Kidney (tissue), 14 donors: ENCODE results near the gene STEAP4. TPM values are rescaled to one million over a fixed set of nuclear protein-coding genes. Genes with fewer than 3 reads are reported as not detected.
A peak's percentile ranks its signal among the peaks of the same experiment; 100 is the strongest.

ENCODE experiments used
- DNase-seq, 5 donors: peaks; one replicate each; pipeline ENCODE4 v3.0.0-alpha.2; 2013 to 2020
- FAIRE-seq: peaks from 2 replicates; lab custom pipeline; 2012; peaks lifted over from hg19 to GRCh38; lab: Jason Lieb, UNC
- H3K27ac ChIP-seq, 2 donors: one replicate each; pipeline ENCODE4 v1.7.0; 2013; ENCODE audit warnings: low read depth in 2 of 2, low read length in 2 of 2, inconsistent platforms in 1 of 2
- H3K27me3 ChIP-seq: one replicate; pipeline ENCODE4 v1.7.1; 2013; ENCODE audit warnings: low read length, inconsistent platforms; ENCODE audit not compliant: control insufficient read depth, insufficient read depth
- H3K36me3 ChIP-seq, 3 donors: one replicate each; pipeline versions ENCODE4 v1.7.0 to v1.7.1; 2013; ENCODE audit warnings: low read length in 3 of 3, control low read depth in 1 of 3, inconsistent platforms in 1 of 3; ENCODE audit not compliant: insufficient read depth in 3 of 3, control insufficient read depth in 2 of 3
- H3K4me1 ChIP-seq, 3 donors: one replicate each; pipeline versions ENCODE4 v1.7.0 to v1.7.1; 2013; ENCODE audit warnings: low read length in 3 of 3, inconsistent platforms in 1 of 3, low read depth in 1 of 3; ENCODE audit not compliant: control insufficient read depth in 2 of 3, insufficient read depth in 2 of 3
- H3K4me3 ChIP-seq, 3 donors: one replicate each; pipeline versions ENCODE4 v1.7.0 to v1.8.1; 2013; ENCODE audit warnings: low read length in 3 of 3, control low read depth in 1 of 3, inconsistent platforms in 1 of 3
- H3K9ac ChIP-seq, 3 donors: one replicate each; pipeline versions ENCODE4 v1.7.0 to v1.7.1; 2013; ENCODE audit warnings: low read length in 3 of 3, control low read depth in 1 of 3, inconsistent platforms in 1 of 3
- H3K9me3 ChIP-seq, 3 donors: one replicate each; pipeline versions ENCODE4 v1.7.0 to v1.7.1; 2013; ENCODE audit warnings: low read length in 3 of 3, control low read depth in 1 of 3, inconsistent platforms in 1 of 3; ENCODE audit not compliant: control insufficient read depth in 2 of 3, insufficient read depth in 1 of 3
- CTCF ChIP-seq: IDR thresholded peaks from 3 replicates; pipeline ENCODE4 v1.5.1; 2012; ENCODE audit warnings: mild to moderate bottlenecking, moderate library complexity, borderline replicate concordance; ENCODE audit not compliant: insufficient read depth; ENCODE audit errors: extremely low read depth
- intact Hi-C: fragments of 100-400 bp; cut with DNase I; formaldehyde crosslinking; loops from one replicate; pipeline ENCODE4 v1.11.1; 2022
- polyA plus RNA-seq: library from polyadenylated mRNA; stranded (reverse); fragments of 350-450 nt; fragmentation: Illumina TruSeq; extraction: RNeasy Lipid Tissue Mini Kit (QIAGEN cat#74804); gene quantifications from one replicate; pipeline ENCODE4 v1.2.3, GENCODE V29; 2014; ENCODE audit warnings: low read depth, low replicate concordance; ENCODE audit not compliant: insufficient read depth
- total RNA-seq: library from RNA; stranded (reverse); fragmentation: NEBNext Ultra II Directional; extraction: Animal tissue kit (Norgen Biotek cat#: 25700); gene quantifications from one replicate; pipeline ENCODE4 v1.2.1, GENCODE V29; 2021
- donor health status: control.
- donor health status: control.
- donor health status: control.
- donor health status: control.
- donor health status: control.
- donor health status: DM: yes; HTN: yes; CAD: no.
- donor health status: Normal renal cell carcinoma (clear cell type).

STEAP4 gene
- total and polyA plus RNA-seq, 2 donors from 2014 or later: 3.4 to 80.2 TPM

DNA sequence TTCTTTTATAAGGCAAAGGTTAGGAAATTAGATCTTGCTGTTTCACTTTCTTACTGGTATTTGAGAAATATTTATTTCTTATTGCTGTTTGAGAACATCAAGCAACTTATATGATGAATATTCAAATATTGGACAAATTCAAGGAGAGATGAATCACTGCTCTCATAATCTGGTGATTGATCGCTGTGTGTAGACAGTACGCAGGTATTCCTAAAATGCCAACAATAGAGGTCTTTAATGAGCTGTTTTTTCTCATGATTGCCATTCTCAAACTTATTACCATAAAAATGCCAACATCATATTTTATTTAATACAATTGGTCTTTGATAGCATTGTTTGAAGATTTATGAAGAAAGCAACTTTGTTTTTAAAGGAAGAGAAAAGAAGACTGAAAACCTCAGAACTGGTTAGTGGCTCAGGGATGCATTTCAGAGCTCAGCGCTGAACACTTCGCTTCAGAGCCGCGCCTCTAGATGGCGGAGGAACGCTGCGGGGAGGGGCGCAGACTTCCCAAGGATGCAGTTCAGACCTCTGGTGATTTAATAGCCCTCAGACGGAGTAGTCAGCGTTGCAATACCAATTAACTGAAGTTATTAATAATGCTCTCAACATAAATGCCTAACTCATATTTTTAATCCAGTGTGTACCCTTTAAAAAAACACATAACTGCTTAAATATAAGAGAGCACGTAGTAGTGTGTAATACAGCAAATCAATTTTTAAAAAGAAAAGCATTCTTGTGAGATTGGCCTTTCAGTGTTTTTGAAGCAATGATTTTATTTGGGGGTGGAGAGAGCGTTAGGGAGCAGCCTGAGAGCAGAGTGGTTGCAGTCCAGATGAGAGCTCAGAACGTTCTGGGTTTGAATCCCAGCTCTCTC is 38.5 kb upstream of the STEAP4 start:
- Histone ChIP-seq H3K4me1 (no peaks in the 10 kb centered on the region), H3K36me3 (no peaks in the 10 kb centered on the region), H3K27ac (no peak overlapping the region), H3K9me3 (no peaks in the 10 kb centered on the region), H3K9ac (no peak overlapping the region), H3K4me3 (no peak overlapping the region), H3K27me3 (no peaks in the 10 kb centered on the region)
- peak; percentile 38 for TF ChIP-seq CTCF
- intact Hi-C loops: no loop called here
- DNase-seq (peak in 4 of 5 donors; percentile 67 to 85 (median 78)), FAIRE-seq (no peak)

GRCh38 chr7:88344271-88344670 is 37.6 kb upstream of the STEAP4 start:
- FAIRE-seq: no peak
- Histone ChIP-seq H3K9ac (no peak overlapping the region), H3K27me3 (no peaks in the 10 kb centered on the region), H3K27ac (no peak overlapping the region), H3K4me3 (no peak overlapping the region), H3K9me3 (no peaks in the 10 kb centered on the region), H3K4me1 (no peaks in the 10 kb centered on the region), H3K36me3 (no peaks in the 10 kb centered on the region)
- intact Hi-C loops: no loop called here
- TF ChIP-seq CTCF: no peak
- DNase-seq: no peak

- Histone ChIP-seq H3K36me3 (no peaks in the 10 kb centered on the region), H3K9me3 (no peaks in the 10 kb centered on the region), H3K27me3 (no peaks in the 10 kb centered on the region), H3K4me1 (no peaks in the 10 kb centered on the region), H3K4me3 (no peak overlapping the region), H3K27ac (no peak overlapping the region), H3K9ac (no peak overlapping the region)
- FAIRE-seq: no peak
- intact Hi-C loops: no loop called here
- no peak for TF ChIP-seq CTCF
- DNase-seq: no peak
These were observed 32.7 kb upstream of the STEAP4 start for GRCh38 chr7:88339195-88339922.
